Activated B cell treated with CpG ODN at 0.5 μM for 24 hours (primary cell): ENCODE data around the gene GRIK4. TPM values are rescaled to one million over a fixed set of nuclear protein-coding genes. Genes with fewer than 3 reads are reported as not detected.
"Not testable (repeated sequence)": the region's sequence is repeated elsewhere in the genome, so short reads cannot be mapped to it uniquely, and the experiment has no call there.

ENCODE experiments used
- ATAC-seq: fragments of 200-7000 bp; cut with Tn5 transposase; one replicate; pipeline ENCODE4 v1.10.0; 2021; ENCODE audit warnings: low read depth, mild to moderate bottlenecking, moderate library complexity
- CTCF ChIA-PET: fragments of 350-600 bp; sonication (Branson Sonifier 250); formaldehyde crosslinking; loops from one replicate; lab custom pipeline; 2021; ENCODE audit warnings: antibody characterized with exemption; lab: Charles Lee
- POLR2A ChIA-PET: fragments of 350-600 bp; sonication (Branson Sonifier 250); formaldehyde crosslinking; loops from one replicate; lab custom pipeline; 2021; ENCODE audit warnings: antibody characterized with exemption; lab: Charles Lee
- DNase-seq: peaks from one replicate; pipeline ENCODE4 v3.0.0; 2022
- H3K27ac Mint-ChIP-seq: one replicate; pipeline ENCODE4 v1.8.0; 2020; ENCODE audit warnings: mixed read lengths
- H3K27me3 Mint-ChIP-seq: one replicate; pipeline ENCODE4 v1.8.0; 2021; ENCODE audit warnings: mixed read lengths
- H3K36me3 Mint-ChIP-seq: one replicate; pipeline ENCODE4 v1.8.0; 2021; ENCODE audit warnings: low read depth, mixed read lengths
- H3K4me1 Mint-ChIP-seq: one replicate; pipeline ENCODE4 v1.8.0; 2021; ENCODE audit warnings: mixed read lengths
- H3K4me3 Mint-ChIP-seq: one replicate; pipeline ENCODE4 v1.8.0; 2020; ENCODE audit warnings: mild to moderate bottlenecking, mixed read lengths
- H3K9me3 Mint-ChIP-seq: one replicate; pipeline ENCODE4 v1.8.0; 2020; ENCODE audit warnings: mixed read lengths
- CTCF ChIP-seq: fragments of 200-600 bp; IDR thresholded peaks from one replicate; pipeline ENCODE4 v1.8.0; 2022; ENCODE audit warnings: antibody characterized with exemption, mild to moderate bottlenecking
- intact Hi-C: fragments of 100-400 bp; cut with micrococcal nuclease; formaldehyde crosslinking; loops from one replicate; pipeline ENCODE4 v1.15.1; 2024
- total RNA-seq: library from RNA; stranded (reverse); gene quantifications from 2 replicates; pipeline ENCODE4 v1.2.3, GENCODE V29; 2022

Gene GRIK4
- total RNA-seq, 1 donor from 2014 or later: not detected

- Mint-ChIP-seq H3K27me3 (peaks cover 2% of the 10 kb centered on the region), H3K9me3 (no peaks in the 10 kb centered on the region), H3K27ac (no peak overlapping the region), H3K36me3 (no peaks in the 10 kb centered on the region), H3K4me3 (no peak overlapping the region), H3K4me1 (no peaks in the 10 kb centered on the region)
- DNase-seq (no peak), ATAC-seq (no peak)
- no peak for TF ChIP-seq CTCF
- intact Hi-C loops: no loop called here
- POLR2A ChIA-PET: no interaction called here
- CTCF ChIA-PET: no interaction called here
Measured at GRCh38 chr11:120759046-120759445, 247.5 kb downstream of the GRIK4 start.

DNA sequence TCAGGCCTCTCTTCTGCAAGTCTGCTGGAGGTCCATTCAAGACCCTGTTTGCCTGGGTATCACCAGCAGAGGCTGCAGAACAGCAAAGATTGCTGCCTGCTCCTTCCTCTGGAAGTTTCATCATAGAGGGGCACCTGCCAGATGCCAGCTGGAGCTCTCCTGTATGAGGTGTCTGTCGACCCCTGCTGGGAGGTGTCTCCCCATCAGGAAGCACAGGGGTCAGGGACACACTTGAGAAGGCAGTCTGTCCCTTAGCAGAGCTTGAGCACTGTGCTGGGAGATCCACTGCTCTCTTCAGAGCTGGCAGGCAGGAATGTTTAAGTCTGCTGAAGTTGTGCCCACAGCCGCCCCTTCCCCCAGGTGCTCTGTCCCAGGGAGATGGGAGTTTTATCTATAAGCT lies 254.2 kb downstream of the GRIK4 start:
- H3K36me3 Mint-ChIP-seq, ATAC-seq, DNase-seq, H3K27ac Mint-ChIP-seq, POLR2A ChIA-PET, H3K9me3 Mint-ChIP-seq, intact Hi-C loops, H3K4me1 Mint-ChIP-seq, CTCF ChIA-PET, H3K4me3 Mint-ChIP-seq: not testable (repeated sequence)
- H3K27me3 Mint-ChIP-seq: peaks cover 25% of the 10 kb centered on the region

DNA sequence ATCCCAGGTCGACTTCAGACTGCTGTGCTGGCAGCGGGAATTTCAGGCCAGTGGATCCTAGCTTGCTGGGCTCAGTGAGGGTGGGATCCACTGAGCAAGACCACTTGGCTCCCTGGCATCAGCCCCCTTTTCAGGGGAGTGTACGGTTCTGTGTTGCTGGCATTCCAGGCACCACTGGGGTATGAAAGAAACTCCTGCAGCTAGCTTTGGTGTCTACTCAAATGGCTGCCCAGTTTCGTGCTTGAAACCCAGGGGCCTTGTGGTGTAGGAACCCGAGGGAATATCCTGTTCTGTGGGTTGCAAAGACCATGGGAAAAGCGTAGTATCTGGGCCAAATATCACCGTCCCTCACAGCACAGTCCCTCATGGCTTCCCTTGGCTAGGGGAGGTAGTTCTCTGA lies 254.8 kb downstream of the GRIK4 start:
- POLR2A ChIA-PET: no interaction called here

GRCh38 chr11:120768949-120769348 lies 257.4 kb downstream of the GRIK4 start:
- ChIA-PET POLR2A (no interaction called here), CTCF (no interaction called here)
- H3K4me1 Mint-ChIP-seq: no peaks in the 10 kb centered on the region
- peaks cover 12% of the 10 kb centered on the region for H3K9me3 Mint-ChIP-seq
- H3K4me3 Mint-ChIP-seq: no peak overlapping the region
- no peak overlapping the region for H3K27ac Mint-ChIP-seq
- H3K36me3 Mint-ChIP-seq: no peaks in the 10 kb centered on the region
- H3K27me3 Mint-ChIP-seq: peaks cover 34% of the 10 kb centered on the region
- no peak for DNase-seq
- ATAC-seq: no peak
- intact Hi-C loops: no loop called here
- no peak for TF ChIP-seq CTCF

More for the DNA sequence above, 254.8 kb downstream of the GRIK4 start:
- TF ChIP-seq CTCF: no peak
- H3K27me3 Mint-ChIP-seq: peaks cover 28% of the 10 kb centered on the region
- no peaks in the 10 kb centered on the region for H3K4me1 Mint-ChIP-seq
- no peak for DNase-seq
- CTCF ChIA-PET: no interaction called here
- ATAC-seq: no peak
- peaks cover 9% of the 10 kb centered on the region for H3K9me3 Mint-ChIP-seq
- no peak overlapping the region for H3K4me3 Mint-ChIP-seq
- H3K27ac Mint-ChIP-seq: no peak overlapping the region
- intact Hi-C loops: no loop called here
- no peaks in the 10 kb centered on the region for H3K36me3 Mint-ChIP-seq

GRCh38 chr11:120769906-120770305 lies 258.4 kb downstream of the GRIK4 start:
- Mint-ChIP-seq H3K36me3 (no peaks in the 10 kb centered on the region), H3K27ac (no peak overlapping the region), H3K4me3 (no peak overlapping the region), H3K4me1 (no peaks in the 10 kb centered on the region), H3K27me3 (peaks cover 31% of the 10 kb centered on the region), H3K9me3 (peaks cover 12% of the 10 kb centered on the region)
- intact Hi-C loops: no loop called here
- no peak for ATAC-seq
- TF ChIP-seq CTCF: no peak
- no peak for DNase-seq
- ChIA-PET POLR2A (no interaction called here), CTCF (no interaction called here)

- H3K4me1 Mint-ChIP-seq: no peaks in the 10 kb centered on the region
- no peak overlapping the region for H3K4me3 Mint-ChIP-seq
- H3K27me3 Mint-ChIP-seq: peaks cover 23% of the 10 kb centered on the region
- DNase-seq (no peak), ATAC-seq (no peak)
- intact Hi-C loops: no loop called here
- no peak for TF ChIP-seq CTCF
- no peaks in the 10 kb centered on the region for H3K36me3 Mint-ChIP-seq
- H3K27ac Mint-ChIP-seq: no peak overlapping the region
- CTCF ChIA-PET: no interaction called here
- peaks cover 12% of the 10 kb centered on the region for H3K9me3 Mint-ChIP-seq
- POLR2A ChIA-PET: no interaction called here
Measured at GRCh38 chr11:120771551-120772060, 260.1 kb downstream of the GRIK4 start.
